MCF 10A (cell line): ENCODE data around the gene MZT2B. TPM values are rescaled to one million over a fixed set of nuclear protein-coding genes. Genes with fewer than 3 reads are reported as not detected.
"Not testable (repeated sequence)": the region's sequence is repeated elsewhere in the genome, so short reads cannot be mapped to it uniquely, and the experiment has no call there.

ENCODE experiments used
- BruUV-seq: library from RNA; stranded (reverse); fragments of 400-500 nt; replicated peaks from 2 replicates; lab custom pipeline; 2021; lab: Mats Ljungman, UMichigan
- CTCF ChIA-PET: fragments of 300-600 bp; sonication (Branson Sonifier 250); formaldehyde crosslinking; extraction: SDS; loops from one replicate; lab custom pipeline; 2021; ENCODE audit warnings: antibody characterized with exemption, inconsistent platforms; lab: Yijun Ruan, JAX
- POLR2A ChIA-PET: fragments of 300-600, 350-650 bp; sonication (Branson Sonifier 250); formaldehyde crosslinking; extraction: SDS; loops from one replicate; lab custom pipeline; 2020; ENCODE audit warnings: antibody characterized with exemption, inconsistent platforms; lab: Yijun Ruan, JAX
- DNase-seq: peaks from one replicate; pipeline ENCODE4 v3.0.0-alpha.2; 2018; ENCODE audit not compliant: unreplicated experiment
- H3K27ac Mint-ChIP-seq: one replicate; pipeline ENCODE4 v1.8.0; 2022; ENCODE audit warnings: mild to moderate bottlenecking, low read depth, mixed read lengths; ENCODE audit not compliant: unreplicated experiment
- H3K27me3 Mint-ChIP-seq: one replicate; pipeline ENCODE4 v1.8.0; 2022; ENCODE audit warnings: mixed read lengths; ENCODE audit not compliant: insufficient read depth, unreplicated experiment
- H3K36me3 Mint-ChIP-seq: one replicate; pipeline ENCODE4 v1.8.0; 2022; ENCODE audit warnings: mild to moderate bottlenecking, moderate library complexity, mixed read lengths; ENCODE audit not compliant: insufficient read depth, unreplicated experiment
- H3K4me1 Mint-ChIP-seq: one replicate; pipeline ENCODE4 v1.8.0; 2022; ENCODE audit warnings: mixed read lengths; ENCODE audit not compliant: insufficient read depth, unreplicated experiment
- H3K4me3 Mint-ChIP-seq: one replicate; pipeline ENCODE4 v1.8.0; 2022; ENCODE audit warnings: mild to moderate bottlenecking, moderate library complexity, mixed read lengths; ENCODE audit not compliant: unreplicated experiment
- H3K9me3 Mint-ChIP-seq: one replicate; pipeline ENCODE4 v1.8.0; 2022; ENCODE audit warnings: mixed read lengths; ENCODE audit not compliant: unreplicated experiment
- CTCF ChIP-seq: fragments of 200-600 bp; IDR thresholded peaks from one replicate; pipeline ENCODE4 v1.8.0; 2022; ENCODE audit warnings: antibody characterized with exemption, mild to moderate bottlenecking; ENCODE audit not compliant: unreplicated experiment
- intact Hi-C: fragments of 100-400 bp; cut with micrococcal nuclease; formaldehyde crosslinking; loops from 2 replicates; pipeline ENCODE4 v1.14.1; 2022
- total RNA-seq: library from RNA; stranded (reverse); gene quantifications from 2 replicates; pipeline ENCODE4 v1.2.3, GENCODE V29; 2022

The MZT2B gene
- total RNA-seq, 1 experiment from 2014 or later, result 402 TPM

GRCh38 chr2:130158631-130159030 is 23.4 kb upstream of the MZT2B start:
- H3K9me3 Mint-ChIP-seq, result no peaks in the 10 kb centered on the region
- POLR2A ChIA-PET, result no interaction called here
- H3K27ac Mint-ChIP-seq, result no peak overlapping the region
- intact Hi-C loops, result no loop called here
- H3K4me1 Mint-ChIP-seq, result no peaks in the 10 kb centered on the region
- TF ChIP-seq CTCF, result no peak
- H3K4me3 Mint-ChIP-seq, result no peak overlapping the region
- H3K36me3 Mint-ChIP-seq, result peaks cover 27% of the 10 kb centered on the region
- DNase-seq, result no peak
- CTCF ChIA-PET, result no interaction called here
- no peaks in the 10 kb centered on the region for H3K27me3 Mint-ChIP-seq
- BruUV-seq, result no TSS peak

DNA sequence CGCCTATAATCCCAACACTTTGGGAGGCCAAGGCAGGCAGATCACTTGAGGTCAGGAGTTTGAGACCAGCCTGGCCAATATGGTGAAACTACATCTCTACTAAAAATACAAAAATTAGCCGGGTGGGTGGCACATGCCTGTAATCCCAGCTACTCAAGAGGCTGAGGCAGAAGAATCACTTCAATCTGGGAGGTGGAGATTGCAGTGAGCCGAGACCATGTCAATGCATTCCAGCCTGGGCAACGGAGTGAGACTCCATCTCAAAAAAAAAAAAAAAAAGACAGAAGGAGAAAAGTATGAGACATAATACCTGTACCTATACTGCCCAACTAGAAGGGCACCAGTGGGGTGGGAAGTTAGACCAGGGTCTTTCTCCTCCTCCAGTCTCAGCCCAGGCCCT is 22.7 kb upstream of the MZT2B start:
- BruUV-seq, POLR2A ChIA-PET, intact Hi-C loops, H3K27me3 Mint-ChIP-seq, H3K4me1 Mint-ChIP-seq, H3K9me3 Mint-ChIP-seq, H3K4me3 Mint-ChIP-seq, DNase-seq, H3K27ac Mint-ChIP-seq, CTCF ChIA-PET: not testable (repeated sequence)
- peaks cover 35% of the 10 kb centered on the region for H3K36me3 Mint-ChIP-seq

DNA sequence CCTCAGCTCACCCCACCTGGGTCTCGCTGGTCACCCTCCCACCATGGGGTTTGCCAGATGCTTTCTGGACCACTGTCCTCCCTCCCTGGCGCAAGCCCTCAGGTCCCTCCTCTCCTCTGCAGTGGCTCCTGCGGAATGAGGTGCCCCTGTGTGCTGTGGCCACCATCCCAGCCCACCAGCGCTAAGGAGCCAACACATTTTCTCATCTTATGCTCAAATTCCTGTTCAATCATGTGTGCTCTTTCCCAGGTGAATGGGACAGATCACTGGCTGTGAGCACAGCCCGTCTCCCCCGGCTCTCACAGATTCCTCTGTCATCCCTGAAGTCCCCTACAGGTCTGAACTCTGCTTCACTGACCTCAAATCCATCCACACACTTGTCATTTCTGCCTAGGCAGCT is 21.9 kb upstream of the MZT2B start:
- Mint-ChIP-seq H3K9me3 (no peaks in the 10 kb centered on the region), H3K4me3 (no peak overlapping the region), H3K4me1 (no peaks in the 10 kb centered on the region), H3K27me3 (no peaks in the 10 kb centered on the region), H3K36me3 (peaks cover 40% of the 10 kb centered on the region), H3K27ac (no peak overlapping the region)
- CTCF ChIA-PET, result no interaction called here
- no TSS peak for BruUV-seq
- intact Hi-C loops, result no loop called here
- no peak for TF ChIP-seq CTCF
- POLR2A ChIA-PET, result no interaction called here
- no peak for DNase-seq

- CTCF ChIA-PET, H3K4me3 Mint-ChIP-seq, H3K27me3 Mint-ChIP-seq, POLR2A ChIA-PET, H3K9me3 Mint-ChIP-seq, DNase-seq, H3K4me1 Mint-ChIP-seq, H3K27ac Mint-ChIP-seq, intact Hi-C loops, BruUV-seq: not testable (repeated sequence)
- peaks cover 34% of the 10 kb centered on the region for H3K36me3 Mint-ChIP-seq
Observed at GRCh38 chr2:130160838-130161705, 21.0 kb upstream of the MZT2B start.

GRCh38 chr2:130162486-130162885 is 19.6 kb upstream of the MZT2B start:
- H3K27me3 Mint-ChIP-seq, DNase-seq, H3K9me3 Mint-ChIP-seq, CTCF ChIA-PET, intact Hi-C loops, H3K27ac Mint-ChIP-seq, H3K4me3 Mint-ChIP-seq, H3K4me1 Mint-ChIP-seq, POLR2A ChIA-PET, BruUV-seq: not testable (repeated sequence)
- peaks cover 46% of the 10 kb centered on the region for H3K36me3 Mint-ChIP-seq
